Panc1 (cell line): Measurements from ENCODE around the gene SSC5D. TPM values are rescaled to one million over a fixed set of nuclear protein-coding genes. Genes with fewer than 3 reads are reported as not detected.

ENCODE experiments used
- ATAC-seq: fragments of 200-7000 bp; cut with Tn5 transposase; 2 replicates; pipeline ENCODE4 v1.9.1; 2020; ENCODE audit warnings: mild to moderate bottlenecking, moderate library complexity
- BruUV-seq: library from RNA; stranded (reverse); fragments of 400-500 nt; replicated peaks from 2 replicates; lab custom pipeline; 2021; lab: Mats Ljungman, UMichigan
- CTCF ChIA-PET: fragments of 300-600 bp; sonication (Branson Sonifier 250); formaldehyde crosslinking; loops from one replicate; lab custom pipeline; 2022; ENCODE audit warnings: antibody characterized with exemption; lab: Charles Lee
- POLR2A ChIA-PET: fragments of 300-600 bp; sonication (Branson Sonifier 250); formaldehyde crosslinking; loops from one replicate; lab custom pipeline; 2022; ENCODE audit warnings: antibody characterized with exemption; lab: Charles Lee
- DNase-seq: peaks from one replicate; pipeline ENCODE4 v3.0.0-alpha.2; 2010; ENCODE audit warnings: low read depth, low spot score
- H3K27ac ChIP-seq: 2 replicates; pipeline ENCODE4 v1.5.1; 2011; ENCODE audit warnings: mild to moderate bottlenecking, low read length, inconsistent platforms
- H3K27me3 ChIP-seq: fragments of 200-500 bp; sonication (Bioruptor generic); 2 replicates; pipeline ENCODE4 v1.6.0; 2014; ENCODE audit warnings: low read length, inconsistent platforms; ENCODE audit not compliant: control insufficient read depth, insufficient read depth
- H3K36me3 ChIP-seq: fragments of 200-500 bp; sonication (Bioruptor generic); 2 replicates; pipeline ENCODE4 v1.5.1; 2014; ENCODE audit warnings: inconsistent platforms, mild to moderate bottlenecking, low read length, moderate library complexity; ENCODE audit not compliant: control insufficient read depth, insufficient read depth
- H3K4me1 ChIP-seq: 2 replicates; pipeline ENCODE4 v1.5.1; 2011; ENCODE audit warnings: inconsistent platforms, mild to moderate bottlenecking, low read length, moderate library complexity; ENCODE audit not compliant: control insufficient read depth, insufficient read depth
- H3K4me3 ChIP-seq, 2 experiments: 2 replicates each; pipeline ENCODE4 v1.5.1; 2011 to 2012; ENCODE audit warnings: low read depth in 2 of 2, low read length in 2 of 2, mild to moderate bottlenecking in 2 of 2, inconsistent platforms in 1 of 2, moderate library complexity in 1 of 2
- H3K9me3 ChIP-seq: fragments of 200-500 bp; sonication (Bioruptor generic); 2 replicates; pipeline ENCODE4 v1.5.1; 2014; ENCODE audit warnings: low read depth, mild to moderate bottlenecking, inconsistent platforms, low read length, moderate library complexity; ENCODE audit not compliant: control insufficient read depth, insufficient read depth
- CTCF ChIP-seq: fragments of 450-650 bp; IDR thresholded peaks from 2 replicates; pipeline ENCODE4 v1.5.1; 2017; ENCODE audit warnings: mild to moderate bottlenecking
- POLR2AphosphoS5 ChIP-seq: IDR thresholded peaks from 2 replicates; pipeline ENCODE4 v1.6.1; 2012; ENCODE audit warnings: mild to moderate bottlenecking, low read depth, low read length, moderate library complexity
- REST ChIP-seq, 2 experiments: IDR thresholded peaks; 2 replicates each; pipeline ENCODE4 v1.6.1; 2011 to 2012; ENCODE audit warnings: low read depth in 2 of 2, control low read depth in 1 of 2, low read length in 1 of 2, mild to moderate bottlenecking in 1 of 2, moderate library complexity in 1 of 2; ENCODE audit not compliant: insufficient read depth in 1 of 2
- SIN3A ChIP-seq: IDR thresholded peaks from 2 replicates; pipeline ENCODE4 v1.6.1; 2012; ENCODE audit warnings: low read depth, mild to moderate bottlenecking, low read length, moderate library complexity, borderline replicate concordance; ENCODE audit not compliant: insufficient read depth
- TCF7L2 ChIP-seq: IDR thresholded peaks from 2 replicates; pipeline ENCODE4 v1.6.1; 2011; ENCODE audit warnings: mild to moderate bottlenecking, low read depth, low read length, inconsistent platforms
- in situ Hi-C: cut with HindIII; loops from 2 replicates; pipeline ENCODE4 v1.10.0; 2016; ENCODE audit warnings: low sequenced_read_pairs, low pct_unique_long_range_greater_than_20kb
- intact Hi-C: fragments of 100-400 bp; cut with micrococcal nuclease; formaldehyde crosslinking; loops from one replicate; pipeline ENCODE4 v1.10.0; 2022; ENCODE audit not compliant: unreplicated experiment
- total RNA-seq: library from RNA; stranded (reverse); gene quantifications from one replicate; pipeline ENCODE4 v1.2.1, GENCODE V29; 2021; ENCODE audit not compliant: unreplicated experiment

Gene SSC5D
- total RNA-seq, 1 experiment from 2014 or later: 13.0 TPM

- intact Hi-C loops: no loop called here
- peaks cover 6% of the 10 kb centered on the region for H3K27me3 ChIP-seq
- no peak overlapping the region for H3K4me3 ChIP-seq
- BruUV-seq: no TSS peak
- ChIA-PET CTCF (no interaction called here), POLR2A (no interaction called here)
- no peaks in the 10 kb centered on the region for H3K9me3 ChIP-seq
- H3K27ac ChIP-seq: no peak overlapping the region
- TF ChIP-seq POLR2AphosphoS5 (no peak), CTCF (peak; percentile 97), SIN3A (no peak)
- in situ Hi-C loops: no loop called here
- H3K36me3 ChIP-seq: 0 out of 2 replicates have a peak, but pooled peaks cover 3% of the 10 kb centered on the region
- DNase-seq (no peak), ATAC-seq (peak; percentile 52)
- peaks cover 3% of the 10 kb centered on the region for H3K4me1 ChIP-seq
These were observed 33.4 kb upstream of the SSC5D start for GRCh38 chr19:55454787-55455243.

GRCh38 chr19:55455576-55456235 is 32.5 kb upstream of the SSC5D start:
- H3K4me3 ChIP-seq: no peak overlapping the region
- intact Hi-C loops (no loop called here), in situ Hi-C loops (no loop called here)
- CTCF ChIA-PET: no interaction called here
- H3K27ac ChIP-seq: no peak overlapping the region
- H3K9me3 ChIP-seq: no peaks in the 10 kb centered on the region
- ATAC-seq: no peak
- peaks cover 10% of the 10 kb centered on the region for H3K4me1 ChIP-seq
- no TSS peak for BruUV-seq
- POLR2A ChIA-PET: interaction anchor here (0.7 kb wide), 1 partner anchor 171 kb away, joined by 7 read pairs; no protein-coding TSS in a partner anchor
- DNase-seq: no peak
- TF ChIP-seq POLR2AphosphoS5 (no peak), SIN3A (no peak), TCF7L2 (no peak), CTCF (no peak), REST (IDR thresholded peaks at IDR 0.05; ENCODE audit: insufficient read depth in 1 of 2, low read depth in 2 of 2, low read length in 1 of 2) (no peak)
- peaks cover 3% of the 10 kb centered on the region for H3K27me3 ChIP-seq
- H3K36me3 ChIP-seq: 0 out of 2 replicates have a peak, but pooled peaks cover 3% of the 10 kb centered on the region
